GM21717 (cell line): Measurements from ENCODE around the gene LSS.
"Not testable (repeated sequence)": the region's sequence is repeated elsewhere in the genome, so short reads cannot be mapped to it uniquely, and the experiment has no call there.

Source experiments
- ATAC-seq: cut with Tn5 transposase; IDR thresholded peaks from one replicate; pipeline ENCODE4 v1.9.1; 2021; ENCODE audit warnings: mild to moderate bottlenecking, moderate library complexity; ENCODE audit not compliant: unreplicated experiment

The LSS gene

GRCh38 chr21:46171996-46172862 is 56.3 kb downstream of the LSS start:
- ATAC-seq = no peak

DNA sequence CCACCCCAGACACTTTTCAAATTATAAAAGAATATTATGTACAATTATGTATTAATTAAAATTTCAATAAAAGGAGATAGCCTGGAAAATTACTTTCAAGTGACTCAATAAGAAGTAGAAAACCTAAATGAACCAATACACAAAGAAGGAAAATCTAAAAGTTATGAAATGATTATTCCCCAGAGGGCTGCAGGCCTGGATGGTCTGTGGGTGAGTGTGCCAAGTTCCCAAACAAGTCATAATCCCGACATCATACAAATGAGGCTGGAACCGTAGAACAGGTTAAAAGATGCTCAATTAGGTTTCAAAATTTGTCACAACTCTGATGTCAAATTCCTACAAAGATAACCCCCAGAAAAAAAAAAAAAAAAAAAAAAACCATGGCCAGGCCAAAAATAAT is 57.0 kb downstream of the LSS start:
- ATAC-seq = no peak

GRCh38 chr21:46170436-46171193 is 58.0 kb downstream of the LSS start:
- not testable (repeated sequence) for ATAC-seq

GRCh38 chr21:46168659-46169386 is 59.8 kb downstream of the LSS start:
- no peak for ATAC-seq

DNA sequence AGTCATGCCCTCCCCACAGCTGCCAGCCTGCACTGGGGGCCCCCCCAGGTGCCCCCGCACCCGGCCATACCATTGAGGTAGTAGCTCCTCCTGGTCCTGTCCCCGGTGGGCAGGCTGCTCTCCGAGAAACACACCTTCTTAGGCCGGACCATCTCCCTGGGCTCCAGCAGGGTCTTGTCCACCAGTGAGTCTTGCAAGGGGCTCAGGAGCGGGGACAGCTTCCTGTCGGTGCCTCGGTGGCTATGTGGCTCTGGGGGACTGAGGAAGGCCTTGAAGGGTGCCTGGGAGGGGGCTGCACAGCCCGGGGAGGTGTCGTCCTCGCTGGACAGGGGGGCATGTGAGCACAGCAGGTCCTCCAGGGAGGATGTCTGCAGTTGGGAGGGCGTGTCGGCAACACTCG is 60.3 kb downstream of the LSS start:
- no peak for ATAC-seq

DNA sequence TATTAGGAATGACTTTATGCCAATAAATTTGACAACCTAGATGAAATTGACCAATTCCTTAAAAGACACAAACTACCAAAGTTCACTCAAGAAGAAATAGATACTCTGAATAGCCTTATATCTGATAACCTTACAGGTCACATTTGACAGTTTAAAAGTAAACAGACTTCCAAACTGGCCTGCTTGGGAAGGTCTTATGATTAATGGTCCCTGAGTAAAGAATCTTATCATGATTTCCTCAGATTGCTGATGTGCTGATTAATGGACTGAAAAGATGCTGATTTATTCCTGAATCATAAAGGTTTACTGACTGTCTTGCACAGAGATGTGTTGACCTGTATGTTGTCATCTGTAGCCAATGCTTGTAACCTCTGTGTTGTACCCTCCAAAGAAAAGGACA is 63.5 kb downstream of the LSS start:
- no peak for ATAC-seq

DNA sequence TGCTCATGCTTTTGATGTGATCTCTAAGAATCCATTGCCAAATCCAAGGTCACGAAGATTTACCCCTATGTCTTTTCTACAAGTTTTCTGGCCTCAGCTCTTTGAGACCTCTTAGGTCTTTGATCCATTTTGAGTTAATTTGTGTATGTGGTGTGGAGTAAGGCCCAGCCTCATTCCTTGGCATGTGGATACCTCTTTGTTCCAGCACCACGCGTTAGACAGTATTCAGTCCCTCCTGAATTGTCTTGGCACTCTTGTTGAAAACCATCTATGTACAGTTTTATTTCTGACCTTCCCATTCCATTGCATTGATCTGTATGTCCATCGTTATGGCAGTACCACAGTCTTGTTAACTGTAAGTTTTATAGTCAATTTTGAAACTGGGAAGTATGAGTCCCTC is 65.2 kb downstream of the LSS start:
- ATAC-seq = no peak

DNA sequence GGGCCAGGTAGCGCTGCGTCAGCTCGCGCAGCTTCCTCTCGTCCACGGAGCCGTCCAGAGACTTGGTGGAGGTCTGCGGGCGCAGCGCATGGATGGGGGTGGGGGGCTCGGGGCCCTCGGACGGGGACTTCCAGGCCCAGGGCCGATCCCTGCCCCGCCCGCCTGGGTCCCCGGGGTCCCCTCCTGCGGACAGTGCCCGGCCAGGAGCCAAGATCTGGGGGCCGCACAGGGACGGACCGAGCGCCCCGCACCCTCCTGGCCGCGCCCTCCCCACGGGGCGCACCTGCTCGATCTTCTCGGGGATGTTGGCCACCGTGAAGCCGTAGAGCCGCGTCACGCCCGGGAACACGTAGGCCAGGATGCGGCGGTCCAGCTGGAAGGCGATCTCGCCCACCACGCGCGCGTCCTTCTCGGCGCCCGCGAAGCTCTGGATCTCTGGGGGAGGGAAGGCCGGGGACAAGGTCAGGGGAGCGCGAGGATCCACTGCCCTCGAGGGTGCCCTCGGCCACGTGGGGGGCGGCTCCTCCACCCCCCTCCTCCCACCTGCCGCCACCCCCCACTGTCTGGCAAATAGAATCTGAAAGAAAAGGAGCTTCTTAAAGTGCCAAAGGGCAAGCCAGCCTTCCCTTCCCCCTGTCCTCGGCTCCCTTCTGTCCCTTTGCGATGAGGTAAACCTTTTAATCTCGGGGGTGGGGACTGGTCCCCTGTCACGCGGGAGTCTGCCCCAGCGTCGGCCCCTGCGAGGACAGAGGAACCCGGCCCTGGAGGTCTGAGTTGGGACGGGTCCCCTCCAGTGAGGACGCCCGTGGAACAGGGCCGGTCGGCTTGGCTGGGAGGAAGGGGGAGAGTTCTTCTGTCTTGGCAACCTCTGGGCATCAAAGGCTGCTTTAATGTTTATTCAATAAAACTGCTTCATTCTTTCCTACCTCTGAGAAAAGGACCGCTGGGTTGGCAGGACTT is 66.7 kb downstream of the LSS start:
- ATAC-seq = no peak

GRCh38 chr21:46160907-46161632 is 67.5 kb downstream of the LSS start:
- ATAC-seq = no peak

GRCh38 chr21:46160657-46160906 is 68.0 kb downstream of the LSS start:
- no peak for ATAC-seq

DNA sequence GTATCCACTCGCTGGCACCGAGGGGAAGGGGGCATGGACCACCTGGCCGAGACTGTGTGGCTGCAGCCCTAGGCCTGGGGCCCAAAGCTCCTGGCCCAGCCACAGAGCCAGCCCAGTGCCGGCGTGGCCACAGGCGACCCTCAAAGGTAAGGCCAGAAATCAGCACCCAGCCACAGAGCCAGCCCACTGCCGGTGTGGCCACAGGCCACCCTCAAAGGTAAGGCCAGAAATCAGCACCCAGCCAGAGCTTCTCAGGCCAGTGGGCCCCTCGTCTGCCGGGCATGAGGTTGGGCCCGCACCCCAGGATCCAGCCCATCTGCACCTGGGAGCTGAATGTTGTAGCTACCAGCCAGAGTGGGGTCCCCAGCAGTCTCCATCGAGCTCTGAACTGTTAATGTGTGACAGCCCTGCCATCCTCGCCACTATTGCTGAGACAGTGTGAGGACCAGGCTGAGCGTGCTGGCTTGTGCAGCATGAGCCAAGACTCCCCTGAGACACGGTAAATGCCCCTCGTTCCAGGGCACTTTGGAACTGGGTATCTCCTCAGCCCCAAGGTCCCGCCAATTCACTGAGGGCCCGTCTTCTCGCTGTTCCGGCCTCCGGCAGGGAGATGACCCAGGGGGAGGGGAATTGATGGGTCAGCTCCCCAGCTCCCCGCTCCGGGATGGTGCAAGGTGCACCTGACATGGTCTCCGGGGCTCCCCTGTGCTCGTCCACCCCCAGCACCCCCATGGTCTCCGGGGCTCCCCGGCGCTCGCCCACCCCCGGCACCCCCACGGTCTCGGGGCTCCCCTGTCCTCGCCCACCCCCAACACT is 68.5 kb downstream of the LSS start:
- no peak for ATAC-seq

DNA sequence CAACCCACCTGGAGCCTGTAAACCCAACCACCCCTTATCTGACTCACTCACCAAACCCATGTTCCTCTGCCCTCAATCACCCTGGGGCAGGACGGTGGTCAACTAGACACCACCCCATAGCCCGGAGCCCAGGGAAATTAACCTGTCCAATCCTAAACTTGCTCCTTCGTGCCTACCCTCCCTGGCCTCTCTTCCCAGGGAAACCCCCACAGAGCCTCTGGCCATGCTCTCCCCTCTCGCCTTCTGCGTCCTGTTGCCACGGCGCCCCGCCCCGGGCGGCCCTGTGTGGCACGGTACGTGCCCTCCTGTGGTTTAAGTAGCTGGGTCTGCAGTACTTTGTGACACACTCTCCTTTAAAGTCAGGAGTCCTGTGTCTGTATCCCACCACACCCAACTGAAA is 69.2 kb downstream of the LSS start:
- no peak for ATAC-seq

- no peak for ATAC-seq
Measured at GRCh38 chr21:46158666-46159300, 69.8 kb downstream of the LSS start.

DNA sequence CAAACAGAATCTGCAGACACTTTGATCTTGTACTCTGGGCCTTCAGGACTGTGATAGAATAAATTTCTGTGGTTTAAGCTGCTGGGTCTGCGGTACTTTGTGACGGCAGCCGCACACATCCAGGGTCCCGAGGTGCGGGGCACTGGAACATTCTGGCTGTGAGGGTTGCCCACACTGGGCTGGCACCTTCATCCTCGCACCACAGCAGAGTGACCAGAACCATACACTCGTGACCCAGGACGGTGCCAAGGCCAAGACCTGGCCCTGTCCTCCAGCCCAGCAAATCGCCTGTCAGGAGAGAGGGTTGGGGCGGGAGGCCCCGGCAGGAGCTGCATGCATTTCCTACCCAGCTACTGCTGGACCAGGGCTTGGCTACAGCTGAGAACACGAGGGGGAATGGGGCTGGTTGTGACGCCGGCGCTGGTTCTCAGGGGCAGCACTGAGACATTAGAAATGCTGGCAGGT is 70.6 kb downstream of the LSS start:
- no peak for ATAC-seq

DNA sequence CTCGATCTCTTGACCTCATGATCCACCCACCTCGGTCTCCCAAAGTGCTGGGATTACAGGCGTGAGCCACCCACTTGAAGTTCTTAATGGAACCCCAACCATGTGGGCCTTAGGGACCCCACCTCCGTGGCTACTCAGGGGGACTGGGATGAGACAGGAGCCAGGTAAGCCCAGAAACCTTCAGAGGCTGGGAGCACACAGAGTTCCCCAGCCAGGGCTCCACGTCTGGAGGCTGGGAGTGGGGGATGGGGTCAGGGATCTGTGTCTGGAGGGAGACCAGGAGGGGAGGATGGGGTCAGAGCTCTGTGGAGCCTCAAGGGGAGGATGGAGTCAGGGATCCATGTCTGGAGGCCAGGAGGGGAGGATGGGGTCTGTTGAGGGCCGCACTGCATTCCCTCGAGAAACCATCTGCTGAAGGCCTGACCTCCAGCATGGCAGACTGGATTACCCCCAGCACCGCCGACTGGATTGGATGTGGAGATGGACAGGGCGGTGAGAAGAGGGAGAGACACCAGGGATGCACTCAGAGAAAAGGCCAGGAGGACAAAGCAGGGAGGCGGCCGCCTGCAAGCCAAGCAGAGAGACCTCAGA is 71.1 kb downstream of the LSS start:
- ATAC-seq = no peak

GRCh38 chr21:46156678-46157077 is 71.9 kb downstream of the LSS start:
- ATAC-seq = no peak

- no peak for ATAC-seq
Measured at GRCh38 chr21:46156378-46156645, 72.3 kb downstream of the LSS start.

- no peak for ATAC-seq
Measured at GRCh38 chr21:46155514-46156377, 72.8 kb downstream of the LSS start, which contains the start of gene FTCD. FTCD (minus strand) TSS chr21:46155579; CDS start chr21:46155523, 56 bp downstream.
